Measurements from ENCODE around the gene TPST1. TPM values are rescaled to one million over a fixed set of nuclear protein-coding genes. Genes with fewer than 3 reads are reported as not detected.

TPST1 gene
- total and polyA plus RNA-seq, 2 of the 8 experiments (the other 6 are each of a cell fraction or from before 2014, with no cell fraction given), result 8.2 to 18.4 TPM

DNA sequence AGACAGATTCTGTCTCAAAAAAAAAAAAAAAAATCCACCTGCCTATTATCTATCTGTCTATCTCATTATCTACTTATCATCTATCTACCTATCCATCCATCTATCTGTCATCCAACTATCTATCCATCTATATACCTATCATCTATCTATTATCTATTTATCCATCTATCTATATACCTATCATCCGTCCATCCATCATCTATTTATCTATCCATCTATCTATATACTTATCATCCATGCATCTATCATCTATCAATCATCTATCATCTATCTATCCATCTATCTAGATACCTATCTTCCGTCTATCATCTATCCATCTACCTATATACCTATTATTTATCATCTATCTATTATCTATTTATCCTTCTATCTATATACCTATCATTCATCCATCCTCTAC, 16.5 kb upstream of the TPST1 start:
- Histone ChIP-seq H3K9ac (replicated peaks in 1 of 4; ENCODE audit: extremely low read depth in 1 of 4, low read depth in 3 of 4, low read length in 3 of 4) (no peak overlapping the region), H3K4me1 (replicated peaks in 1 of 4; ENCODE audit: control insufficient read depth in 3 of 4, insufficient read depth in 4 of 4, low read length in 3 of 4) (no peaks in the 10 kb centered on the region), H2BK20ac (ENCODE audit: low read length) (no peak overlapping the region), H2BK120ac (replicated peaks; ENCODE audit: low read depth, low read length) (no peak overlapping the region), H4K91ac (replicated peaks; ENCODE audit: insufficient read length, low read length) (no peak overlapping the region), H3K4me3 (ENCODE audit: extremely low read depth in 1 of 4, insufficient read depth in 2 of 4, low read depth in 3 of 4, low read length in 4 of 4) (no peak overlapping the region), H3K23ac (ENCODE audit: insufficient read length) (no peak overlapping the region), H4K5ac (ENCODE audit: insufficient read length, low read depth, low read length) (no peak overlapping the region), H3K23me2 (ENCODE audit: low read depth, low read length) (no peaks in the 10 kb centered on the region; the same call in 1 of the 2 replicates), H4K8ac (ENCODE audit: extremely low read depth, insufficient read depth, low read length) (no peak overlapping the region), H3K56ac (replicated peaks; ENCODE audit: insufficient read length, low read depth, low read length) (no peak overlapping the region), H2BK5ac (ENCODE audit: low read depth, low read length) (no peak overlapping the region), H3K79me2 (ENCODE audit: control insufficient read depth in 1 of 2, insufficient read depth in 2 of 2, low read length in 2 of 2) (no peaks in the 10 kb centered on the region), H3K36me3 (ENCODE audit: control insufficient read depth in 2 of 4, insufficient read depth in 4 of 4, low read length in 3 of 4) (no peaks in the 10 kb centered on the region), H4K20me1 (replicated peaks in 1 of 2; ENCODE audit: control insufficient read depth in 1 of 2, insufficient read depth in 2 of 2, low read length in 2 of 2) (no peaks in the 10 kb centered on the region), H3K4me2 (ENCODE audit: insufficient read depth in 1 of 2, low read depth in 2 of 2, low read length in 2 of 2) (no peak overlapping the region), H2BK12ac (ENCODE audit: low read depth, low read length) (no peak overlapping the region), H3K27ac (ENCODE audit: low read depth, low read length) (no peak overlapping the region), H3K14ac (ENCODE audit: insufficient read length) (no peak overlapping the region), H3K18ac (ENCODE audit: extremely low read depth, low read length) (no peak overlapping the region), H2AK5ac (ENCODE audit: low read depth, low read length) (no peak overlapping the region), H3K9me3 (ENCODE audit: insufficient read depth in 2 of 2, low read depth in 1 of 2, low read length in 1 of 2) (peaks cover 0 to 3% of the 10 kb centered on the region in 2 experiments; a peak in 1 of 4 replicates), H3K79me1 (ENCODE audit: low read depth, low read length) (no peaks in the 10 kb centered on the region), H3K4ac (replicated peaks; ENCODE audit: insufficient read length, low read depth, low read length) (no peak overlapping the region), H2AFZ (ENCODE audit: low read length) (no peak overlapping the region), H2BK15ac (ENCODE audit: low read length) (no peak overlapping the region), H3K27me3 (replicated peaks in 1 of 4; ENCODE audit: control insufficient read depth in 3 of 4, extremely low read depth in 1 of 4, insufficient read depth in 3 of 4, low read length in 3 of 4) (no peaks in the 10 kb centered on the region)
- DNase-seq (ENCODE audit: low read depth in 1 of 2, low spot score in 2 of 2), result no peak
- TF ChIP-seq CHD1 (IDR thresholded peaks at IDR 0.05; ENCODE audit: low read depth, low read length) (no peak), POLR2A (IDR thresholded peaks at IDR 0.05; ENCODE audit: control extremely low read depth in 1 of 2, low read depth in 2 of 2, low read length in 2 of 2) (no peak), BRCA1 (IDR thresholded peaks at IDR 0.05; ENCODE audit: low read depth, low read length) (no peak), SIX5 (IDR thresholded peaks at IDR 0.05; ENCODE audit: low read depth, low read length) (no peak), YY1 (IDR thresholded peaks at IDR 0.05; ENCODE audit: low read depth, low read length) (no peak), FOSL1 (IDR thresholded peaks at IDR 0.05; ENCODE audit: insufficient read depth, low read depth, low read length) (no peak), CBX8 (IDR thresholded peaks at IDR 0.05; ENCODE audit: borderline replicate concordance, low read depth, low read length) (no peak), SIRT6 (IDR thresholded peaks at IDR 0.05; ENCODE audit: low read length) (no peak), KDM5A (IDR thresholded peaks at IDR 0.05; ENCODE audit: low read length) (no peak), SIN3A (conservative IDR thresholded peaks at IDR 0.05 in 1 of 2, IDR thresholded peaks at IDR 0.05 in 1 of 2; ENCODE audit: low read depth in 1 of 2, low read length in 2 of 2) (no peak)
- 82 to 97% methylated on average over 2 of the region's 2 CpGs for WGBS, 2 experiments (ENCODE audit: extremely low coverage in 1 of 2, insufficient coverage in 1 of 2, insufficient read length in 1 of 2, insufficient replicate concordance in 2 of 2, low coverage in 1 of 2, low lambda C conversion rate in 2 of 2, missing lambda C conversion rate in 1 of 2)
- CTCF ChIA-PET (ENCODE audit: partially characterized antibody), result no interaction called here
- POLR2A ChIA-PET (ENCODE audit: partially characterized antibody), result no interaction called here
- FAIRE-seq, result no peak

Measured in H1 (cell line).